K562 (cell line): ENCODE data around the gene BCAS3. TPM values are rescaled to one million over a fixed set of nuclear protein-coding genes. Genes with fewer than 3 reads are reported as not detected.

Experiments
- ATAC-seq: fragments of 200-7000 bp; cut with Tn5 transposase; 3 replicates; pipeline ENCODE4 v1.9.1; 2020; ENCODE audit warnings: moderate library complexity
- BruUV-seq: library from RNA; stranded (reverse); fragments of 400-500 nt; replicated peaks from 2 replicates; lab custom pipeline; 2021; lab: Mats Ljungman, UMichigan
- CTCF ChIA-PET: fragments of 300-600 bp; formaldehyde crosslinking; extraction: SDS; loops from one replicate; lab custom pipeline; 2021; ENCODE audit warnings: low intra/inter-chr PET ratio; lab: Yijun Ruan, JAX
- POLR2A ChIA-PET: fragments of 300-600, 350-650 bp; sonication (Branson Sonifier 250); formaldehyde crosslinking; extraction: SDS; loops from one replicate; lab custom pipeline; 2021; ENCODE audit warnings: antibody characterized with exemption, inconsistent platforms; lab: Yijun Ruan, JAX
- DNase-seq, 4 experiments: peaks; one replicate each; pipeline versions ENCODE4 v3.0.0 to v3.0.0-alpha.2; 2011 to 2018; ENCODE audit warnings: low spot score in 3 of 4, mixed read lengths in 3 of 4; ENCODE audit errors: extremely low read depth in 1 of 4
- FAIRE-seq: peaks from 2 replicates; lab custom pipeline; 2011; peaks lifted over from hg19 to GRCh38; lab: Jason Lieb, UNC
- H2AFZ ChIP-seq: 2 replicates; pipeline ENCODE4 v1.6.0; 2011; ENCODE audit warnings: low read depth, low read length, control low read depth, inconsistent platforms
- H3K27ac ChIP-seq: fragments of 200-600 bp; 3 replicates; pipeline ENCODE4 v1.8.0; 2011; ENCODE audit warnings: low read depth, mild to moderate bottlenecking, control low read depth, inconsistent platforms, low read length, moderate library complexity, mixed read lengths; ENCODE audit errors: extremely low read depth
- H3K27me3 ChIP-seq, 2 experiments: fragments of 300-600 bp in 1 of 2; 2 replicates in 1 of 2; 3 replicates in 1 of 2; pipeline versions ENCODE4 v1.6.0 to v1.8.0; 2011; ENCODE audit warnings: inconsistent platforms in 2 of 2, low read length in 2 of 2, mild to moderate bottlenecking in 1 of 2, mixed read lengths in 1 of 2, moderate library complexity in 1 of 2; ENCODE audit not compliant: control insufficient read depth in 2 of 2, insufficient read depth in 2 of 2
- H3K36me3 ChIP-seq: fragments of 300-600 bp; 3 replicates; pipeline ENCODE4 v1.8.0; 2011; ENCODE audit warnings: mild to moderate bottlenecking, low read length, inconsistent platforms; ENCODE audit not compliant: control insufficient read depth, insufficient read depth
- H3K4me1 ChIP-seq, 2 experiments: fragments of 200-600 bp in 1 of 2; replicated peaks in 1 of 2; 2 replicates in 1 of 2; 3 replicates in 1 of 2; pipeline versions ENCODE4 v1.5.1 to v1.8.0; 2011; ENCODE audit warnings: inconsistent platforms in 2 of 2, low read length in 2 of 2, mild to moderate bottlenecking in 1 of 2, mixed read lengths in 1 of 2, moderate library complexity in 1 of 2; ENCODE audit not compliant: control insufficient read depth in 2 of 2, insufficient read depth in 2 of 2
- H3K4me2 ChIP-seq: 2 replicates; pipeline ENCODE4 v1.6.1; 2011; ENCODE audit warnings: low read length, control low read depth, inconsistent platforms, mixed read lengths; ENCODE audit not compliant: insufficient read depth
- H3K4me3 ChIP-seq: fragments of 200-600 bp; sonication (generic), shearing (Covaris generic); 2 replicates; pipeline ENCODE4 v1.5.1; 2016; ENCODE audit warnings: control low read depth, inconsistent platforms
- H3K79me2 ChIP-seq: fragments of 200-600 bp; 3 replicates; pipeline ENCODE4 v1.8.0; 2011; ENCODE audit warnings: low read length, inconsistent platforms; ENCODE audit not compliant: control insufficient read depth, insufficient read depth
- H3K9ac ChIP-seq, 2 experiments: 2 replicates each; pipeline versions ENCODE4 v1.6.0 to v1.6.1; 2011; ENCODE audit warnings: low read depth in 2 of 2, low read length in 2 of 2, control low read depth in 1 of 2, inconsistent platforms in 1 of 2, mild to moderate bottlenecking in 1 of 2, mixed read lengths in 1 of 2; ENCODE audit not compliant: insufficient read depth in 1 of 2
- H3K9me1 ChIP-seq: one replicate; pipeline ENCODE4 v1.6.0; 2011; ENCODE audit warnings: inconsistent platforms, mild to moderate bottlenecking, low read length, moderate library complexity; ENCODE audit not compliant: control insufficient read depth, insufficient read depth
- H3K9me3 ChIP-seq: replicated peaks from 2 replicates; pipeline ENCODE4 v1.5.1; 2011; ENCODE audit warnings: low read depth, low read length, inconsistent platforms; ENCODE audit not compliant: control insufficient read depth, insufficient read depth
- H4K20me1 ChIP-seq: replicated peaks from 2 replicates; pipeline ENCODE4 v1.6.1; 2011; ENCODE audit warnings: low read length, inconsistent platforms, mixed read lengths; ENCODE audit not compliant: control insufficient read depth, insufficient read depth
- RBM25 ChIP-seq: fragments of 200-400 bp; formaldehyde crosslinking; IDR thresholded peaks from 2 replicates; pipeline ENCODE4 v1.6.1; 2018; ENCODE audit warnings: low read length, low read depth, moderate library complexity; ENCODE audit not compliant: severe bottlenecking
- WHSC1 ChIP-seq: IDR thresholded peaks from one replicate; pipeline ENCODE4 v1.6.1; 2012; ENCODE audit warnings: low read length, control low read depth, inconsistent platforms
- ZFPM2 ChIP-seq: fragments of 250-450 bp; sonication (Bioruptor Pico); IDR thresholded peaks from 2 replicates; pipeline ENCODE4 v1.5.1; 2022; ENCODE audit warnings: mild to moderate bottlenecking
- WGBS: fragments of 100-300 bp; shearing (Covaris generic); methylation state at CpG from one replicate; pipeline ENCODE4 v1.1.6; 2016; ENCODE audit warnings: low coverage, mixed read lengths; ENCODE audit not compliant: insufficient coverage; ENCODE audit errors: missing lambda C conversion rate; 5-methylcytosine and 5-hydroxymethylcytosine counted together
- in situ Hi-C: fragments of 300-500 bp; cut with MboI; formaldehyde crosslinking; loops from 4 replicates; pipeline ENCODE4 v1.15.0; 2018; ENCODE audit warnings: inconsistent platforms, mixed read lengths
- intact Hi-C: fragments of 100-400 bp; cut with micrococcal nuclease; formaldehyde crosslinking; loops from 2 replicates; pipeline ENCODE4 v1.14.2; 2022
- polyA plus RNA-seq, 8 experiments: library from polyadenylated mRNA; depleted of rRNA in 4 of 8; stranded (reverse) in 5 of 8; unstranded in 3 of 8; fragments of >200 nt; fragmentation: Nextera tagmentation in 2 of 8; fragmentation: Illumina TruSeq in 1 of 8; extraction: Ambion mirVana in 2 of 8; extraction: Trizol in 1 of 8; gene quantifications; 2 replicates each; pipeline versions ENCODE4 v1.2.1 to v1.2.3, GENCODE V29; 2011 to 2014; ENCODE audit warnings: inconsistent platforms in 1 of 8, missing spikeins in 1 of 8
- total RNA-seq, 7 experiments: library from RNA; depleted of rRNA in 6 of 7; stranded (reverse); fragments of >200 nt in 6 of 7; fragmentation: Illumina TruSeq in 2 of 7; extraction: Trizol in 2 of 7; gene quantifications; 2 replicates each; pipeline versions ENCODE4 v1.2.1 to v1.2.3, GENCODE V29; 2011 to 2021; ENCODE audit warnings: low replicate concordance in 1 of 7
- TF ChIP-seq, protein P1 (sequence below): IDR thresholded peaks from 3 replicates; pipeline ENCODE4 v1.6.1; 2011; ENCODE audit warnings: borderline replicate concordance, mild to moderate bottlenecking, moderate library complexity; ENCODE audit not compliant: insufficient read length; ENCODE audit errors: extremely low read depth
- TF ChIP-seq, protein P2 (sequence below), 3 experiments: fragments of 200-800 bp in 1 of 3; fragments of 250-450 bp in 1 of 3; fragments of 450-650 bp in 1 of 3; sonication (Bioruptor Pico) in 1 of 3; sonication (Bioruptor generic) in 1 of 3; formaldehyde crosslinking in 1 of 3; IDR thresholded peaks; 2 replicates each; pipeline versions ENCODE4 v1.6.1 to v1.8.0; 2016 to 2022; ENCODE audit warnings: mild to moderate bottlenecking in 2 of 3, missing genetic modification characterization in 2 of 3, missing compliant biosample characterization in 1 of 3, moderate library complexity in 1 of 3

BCAS3 gene
- total and polyA plus RNA-seq, 9 of the 15 experiments (the other 6 are each of a cell fraction or from before 2014, with no cell fraction given) = 1.9 to 5.5 (median 3.5) TPM

DNA sequence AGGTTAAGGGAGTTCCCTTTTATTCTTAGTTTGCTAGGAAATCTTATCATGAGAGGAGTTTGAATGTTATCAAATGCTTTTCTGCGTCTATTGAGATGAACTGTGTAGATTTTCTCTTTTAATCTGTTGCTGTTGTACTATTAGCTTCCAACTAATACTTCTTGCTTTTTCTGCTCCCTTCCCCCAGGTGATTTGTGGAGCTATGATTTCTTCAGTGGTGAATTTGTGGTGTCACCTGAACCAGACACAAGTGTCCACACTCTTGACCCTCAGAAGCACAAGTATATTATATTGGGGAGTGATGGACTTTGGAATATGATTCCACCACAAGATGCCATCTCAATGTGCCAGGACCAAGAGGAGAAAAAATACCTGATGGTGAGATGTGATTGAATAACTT, 29.9 kb upstream of the BCAS3 start (continued):
- TF ChIP-seq, protein P1, sequence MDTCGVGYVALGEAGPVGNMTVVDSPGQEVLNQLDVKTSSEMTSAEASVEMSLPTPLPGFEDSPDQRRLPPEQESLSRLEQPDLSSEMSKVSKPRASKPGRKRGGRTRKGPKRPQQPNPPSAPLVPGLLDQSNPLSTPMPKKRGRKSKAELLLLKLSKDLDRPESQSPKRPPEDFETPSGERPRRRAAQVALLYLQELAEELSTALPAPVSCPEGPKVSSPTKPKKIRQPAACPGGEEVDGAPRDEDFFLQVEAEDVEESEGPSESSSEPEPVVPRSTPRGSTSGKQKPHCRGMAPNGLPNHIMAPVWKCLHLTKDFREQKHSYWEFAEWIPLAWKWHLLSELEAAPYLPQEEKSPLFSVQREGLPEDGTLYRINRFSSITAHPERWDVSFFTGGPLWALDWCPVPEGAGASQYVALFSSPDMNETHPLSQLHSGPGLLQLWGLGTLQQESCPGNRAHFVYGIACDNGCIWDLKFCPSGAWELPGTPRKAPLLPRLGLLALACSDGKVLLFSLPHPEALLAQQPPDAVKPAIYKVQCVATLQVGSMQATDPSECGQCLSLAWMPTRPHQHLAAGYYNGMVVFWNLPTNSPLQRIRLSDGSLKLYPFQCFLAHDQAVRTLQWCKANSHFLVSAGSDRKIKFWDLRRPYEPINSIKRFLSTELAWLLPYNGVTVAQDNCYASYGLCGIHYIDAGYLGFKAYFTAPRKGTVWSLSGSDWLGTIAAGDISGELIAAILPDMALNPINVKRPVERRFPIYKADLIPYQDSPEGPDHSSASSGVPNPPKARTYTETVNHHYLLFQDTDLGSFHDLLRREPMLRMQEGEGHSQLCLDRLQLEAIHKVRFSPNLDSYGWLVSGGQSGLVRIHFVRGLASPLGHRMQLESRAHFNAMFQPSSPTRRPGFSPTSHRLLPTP = no peak
- TF ChIP-seq ZFPM2 = no peak
- TF ChIP-seq, all 486 proteins: peak for 1

DNA sequence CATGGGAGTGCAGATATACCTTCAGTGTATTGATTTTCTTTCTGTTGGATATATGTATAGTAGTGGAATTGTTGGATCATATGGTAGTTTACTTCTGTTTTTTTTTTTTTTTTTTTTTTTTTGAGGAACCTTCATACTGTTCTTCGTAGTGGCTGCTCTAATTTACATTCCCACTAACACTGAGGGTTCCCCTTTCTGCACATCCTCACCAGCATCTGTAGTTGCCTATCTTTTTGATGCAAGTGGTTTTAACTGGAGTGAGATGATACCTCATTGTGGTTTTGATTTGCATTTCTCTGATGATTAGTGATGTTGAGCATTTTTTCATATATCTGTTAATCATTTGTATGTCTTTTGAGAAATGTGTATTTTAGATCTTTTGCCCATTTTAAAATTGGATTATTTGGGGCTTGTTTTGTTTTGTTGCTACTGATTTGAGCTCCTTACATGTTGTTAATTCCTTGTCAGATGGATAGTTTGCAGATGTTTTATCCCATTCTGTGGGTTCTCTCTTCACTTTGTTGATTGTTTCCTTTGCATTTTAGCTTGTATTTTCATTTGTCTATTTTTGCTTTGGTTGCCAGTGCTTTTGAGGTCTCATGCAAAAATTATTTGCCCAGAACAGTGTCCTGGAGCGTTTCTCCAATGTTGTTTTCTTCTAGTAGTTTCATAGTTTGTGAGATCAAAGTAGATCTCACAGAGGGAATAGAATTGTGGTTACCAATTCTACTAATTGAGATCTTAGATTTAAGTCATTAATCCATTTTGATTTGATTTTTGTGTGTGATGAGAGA, 25.0 kb upstream of the BCAS3 start:
- no peaks in the 10 kb centered on the region for H4K20me1 ChIP-seq
- H3K79me2 ChIP-seq = peaks cover 16% of the 10 kb centered on the region
- H3K9me1 ChIP-seq = no peaks in the 10 kb centered on the region
- intact Hi-C loops = no loop called here
- H3K36me3 ChIP-seq = peaks cover 43% of the 10 kb centered on the region
- CTCF ChIA-PET = interaction anchor here (0.6 kb wide), 1 partner anchor 1167 kb away, joined by 3 read pairs; no protein-coding TSS in a partner anchor
- H3K27me3 ChIP-seq = no peaks in the 10 kb centered on the region
- POLR2A ChIA-PET = interaction anchor here (0.9 kb wide), 1 partner anchor 25 kb away, joined by 3 read pairs; the partner anchor contains the start of gene BCAS3
- no peak overlapping the region for H2AFZ ChIP-seq
- H3K9me3 ChIP-seq = no peaks in the 10 kb centered on the region
- 79% methylated on average over 1 of the region's 2 CpGs for WGBS
- no TSS peak for BruUV-seq
- no peak overlapping the region for H3K27ac ChIP-seq
- ATAC-seq (no peak), FAIRE-seq (no peak), DNase-seq (no peak)
- H3K4me2 ChIP-seq = no peak overlapping the region
- H3K4me1 ChIP-seq = no peaks in the 10 kb centered on the region
- no peak overlapping the region for H3K9ac ChIP-seq
- TF ChIP-seq RBM25 (peak; percentile 34), WHSC1 (no peak)
- TF ChIP-seq, protein P2, sequence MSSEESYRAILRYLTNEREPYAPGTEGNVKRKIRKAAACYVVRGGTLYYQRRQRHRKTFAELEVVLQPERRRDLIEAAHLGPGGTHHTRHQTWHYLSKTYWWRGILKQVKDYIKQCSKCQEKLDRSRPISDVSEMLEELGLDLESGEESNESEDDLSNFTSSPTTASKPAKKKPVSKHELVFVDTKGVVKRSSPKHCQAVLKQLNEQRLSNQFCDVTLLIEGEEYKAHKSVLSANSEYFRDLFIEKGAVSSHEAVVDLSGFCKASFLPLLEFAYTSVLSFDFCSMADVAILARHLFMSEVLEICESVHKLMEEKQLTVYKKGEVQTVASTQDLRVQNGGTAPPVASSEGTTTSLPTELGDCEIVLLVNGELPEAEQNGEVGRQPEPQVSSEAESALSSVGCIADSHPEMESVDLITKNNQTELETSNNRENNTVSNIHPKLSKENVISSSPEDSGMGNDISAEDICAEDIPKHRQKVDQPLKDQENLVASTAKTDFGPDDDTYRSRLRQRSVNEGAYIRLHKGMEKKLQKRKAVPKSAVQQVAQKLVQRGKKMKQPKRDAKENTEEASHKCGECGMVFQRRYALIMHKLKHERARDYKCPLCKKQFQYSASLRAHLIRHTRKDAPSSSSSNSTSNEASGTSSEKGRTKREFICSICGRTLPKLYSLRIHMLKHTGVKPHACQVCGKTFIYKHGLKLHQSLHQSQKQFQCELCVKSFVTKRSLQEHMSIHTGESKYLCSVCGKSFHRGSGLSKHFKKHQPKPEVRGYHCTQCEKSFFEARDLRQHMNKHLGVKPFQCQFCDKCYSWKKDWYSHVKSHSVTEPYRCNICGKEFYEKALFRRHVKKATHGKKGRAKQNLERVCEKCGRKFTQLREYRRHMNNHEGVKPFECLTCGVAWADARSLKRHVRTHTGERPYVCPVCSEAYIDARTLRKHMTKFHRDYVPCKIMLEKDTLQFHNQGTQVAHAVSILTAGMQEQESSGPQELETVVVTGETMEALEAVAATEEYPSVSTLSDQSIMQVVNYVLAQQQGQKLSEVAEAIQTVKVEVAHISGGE (CRISPR knock-in tag; IDR thresholded peaks at IDR 0.05) = peak in 1 of 3 experiments; percentile 50; a peak in 1 of 6 replicates
- TF ChIP-seq, all 486 proteins: peak for 2
- in situ Hi-C loops = no loop called here
- H3K4me3 ChIP-seq = no peak overlapping the region
